HG02678 (cell line): ENCODE measurements around the gene SDK1.
"Not testable (repeated sequence)": the region's sequence is repeated elsewhere in the genome, so short reads cannot be mapped to it uniquely, and the experiment has no call there.

Source experiments
- ATAC-seq: cut with Tn5 transposase; IDR thresholded peaks from one replicate; pipeline ENCODE4 v1.9.1; 2021; ENCODE audit warnings: mild to moderate bottlenecking, moderate library complexity; ENCODE audit not compliant: unreplicated experiment

Gene SDK1

DNA sequence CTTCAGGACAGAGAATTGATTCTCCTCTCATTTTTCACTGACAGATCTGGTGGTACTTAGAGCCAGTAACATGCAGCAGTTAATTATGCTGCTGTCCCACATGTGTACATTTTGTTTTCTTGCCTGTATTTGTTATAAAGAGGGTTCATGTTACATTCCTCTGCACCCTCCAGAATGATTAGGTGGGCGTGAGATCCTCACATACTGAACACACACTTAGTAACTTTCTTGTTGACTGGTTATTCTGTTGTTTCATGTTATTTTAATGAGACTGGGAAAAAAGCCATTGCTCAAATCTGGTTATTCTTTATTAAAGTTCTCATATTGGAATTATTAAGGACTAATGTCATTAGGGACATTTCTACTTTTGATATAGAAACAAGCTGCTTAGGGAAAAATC is 409.1 kb downstream of the SDK1 start:
- ATAC-seq = no peak

DNA sequence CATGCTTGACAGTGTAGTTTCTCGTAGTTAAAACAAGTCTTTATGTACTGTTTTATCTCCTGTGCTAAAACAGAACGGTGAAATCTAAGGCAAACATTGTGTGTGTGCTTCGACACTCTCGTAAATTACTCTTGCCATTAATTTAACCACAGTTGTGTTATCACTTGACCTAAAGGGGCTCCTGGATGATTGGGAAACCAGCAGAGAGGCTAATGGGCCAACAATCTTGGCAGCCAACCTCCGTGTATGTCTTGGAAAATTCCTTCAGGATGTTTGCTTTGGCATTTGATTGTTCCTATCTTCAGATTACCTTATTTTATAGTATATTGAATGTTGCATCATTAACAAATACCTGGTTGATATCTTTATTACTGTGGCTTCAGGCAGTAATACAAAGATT is 409.5 kb downstream of the SDK1 start:
- ATAC-seq = no peak

GRCh38 chr7:3712841-3713240 is 411.8 kb downstream of the SDK1 start:
- no peak for ATAC-seq

GRCh38 chr7:3721422-3721821 is 420.4 kb downstream of the SDK1 start:
- no peak for ATAC-seq

GRCh38 chr7:3722396-3722922 is 421.4 kb downstream of the SDK1 start:
- ATAC-seq = no peak

GRCh38 chr7:3725155-3726059 is 424.4 kb downstream of the SDK1 start:
- no peak for ATAC-seq

GRCh38 chr7:3730276-3730675 is 429.2 kb downstream of the SDK1 start:
- ATAC-seq = no peak

GRCh38 chr7:3732395-3733005 is 431.4 kb downstream of the SDK1 start:
- no peak for ATAC-seq

DNA sequence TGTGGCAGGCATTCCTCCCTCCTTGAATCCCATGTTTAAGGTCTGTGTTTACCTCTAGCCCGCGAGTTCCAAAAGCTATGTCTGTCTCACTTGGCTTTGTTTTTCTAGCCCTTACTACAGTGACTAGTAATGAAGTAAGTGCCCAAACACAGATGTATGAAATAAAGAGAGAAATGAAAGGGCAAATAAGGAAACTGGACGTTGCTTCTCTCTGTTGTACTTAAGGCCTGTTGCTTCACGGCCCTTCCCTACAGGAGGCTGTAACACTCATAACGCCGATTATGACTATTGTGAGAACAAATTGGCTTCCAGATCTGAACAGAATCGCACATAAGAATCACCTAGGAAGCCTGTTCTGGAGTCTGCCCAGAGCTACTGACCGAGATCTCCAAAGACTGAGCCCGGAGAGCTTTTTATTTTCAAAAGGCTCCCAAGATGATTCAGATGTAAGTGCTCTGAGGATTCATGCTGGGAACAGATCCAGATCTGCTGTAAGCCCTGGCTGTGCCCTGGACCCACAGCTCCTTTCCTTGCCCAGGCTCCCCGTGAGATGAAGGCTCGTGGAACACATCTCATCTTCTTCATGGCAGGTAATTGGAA is 432.6 kb downstream of the SDK1 start:
- ATAC-seq = no peak

DNA sequence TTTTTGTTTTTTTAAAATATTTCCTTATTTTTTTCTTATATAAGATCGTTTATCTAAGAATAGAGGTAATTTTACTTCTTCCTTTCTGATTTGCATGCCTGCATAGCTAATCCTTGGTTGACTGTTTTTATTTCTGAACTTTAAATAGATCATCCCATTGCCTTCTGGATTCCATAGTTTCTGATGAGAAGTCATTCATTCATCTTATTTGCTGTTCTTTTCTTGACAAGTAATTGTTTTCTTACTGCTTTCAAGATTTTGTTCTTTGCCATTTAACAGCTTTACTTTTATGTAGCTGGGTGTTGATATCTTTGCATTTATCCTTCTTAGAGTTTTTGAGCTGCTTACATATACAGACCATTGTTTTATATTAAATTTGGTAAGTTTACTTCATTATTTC is 437.9 kb downstream of the SDK1 start:
- no peak for ATAC-seq

DNA sequence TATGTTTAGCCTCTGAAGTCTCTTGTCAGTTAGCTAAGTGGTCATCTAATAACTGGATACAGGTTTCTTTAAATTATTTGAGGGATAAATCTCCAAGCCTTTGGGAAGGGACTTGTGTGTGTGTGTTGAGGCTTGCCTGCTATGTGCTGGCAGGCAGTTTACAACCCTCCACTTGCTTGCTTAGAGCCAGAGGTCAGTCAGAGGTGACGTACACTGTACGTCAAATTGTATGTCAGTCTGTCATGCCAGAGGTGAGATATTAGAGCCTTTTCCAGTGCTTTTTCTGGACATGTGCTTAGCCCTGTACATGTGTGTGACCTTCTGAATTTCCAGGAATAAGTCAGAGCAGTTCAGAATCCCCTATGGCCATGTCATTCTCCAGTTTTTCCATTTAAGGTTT is 438.9 kb downstream of the SDK1 start:
- no peak for ATAC-seq

GRCh38 chr7:3747467-3747866 is 446.4 kb downstream of the SDK1 start:
- no peak for ATAC-seq

DNA sequence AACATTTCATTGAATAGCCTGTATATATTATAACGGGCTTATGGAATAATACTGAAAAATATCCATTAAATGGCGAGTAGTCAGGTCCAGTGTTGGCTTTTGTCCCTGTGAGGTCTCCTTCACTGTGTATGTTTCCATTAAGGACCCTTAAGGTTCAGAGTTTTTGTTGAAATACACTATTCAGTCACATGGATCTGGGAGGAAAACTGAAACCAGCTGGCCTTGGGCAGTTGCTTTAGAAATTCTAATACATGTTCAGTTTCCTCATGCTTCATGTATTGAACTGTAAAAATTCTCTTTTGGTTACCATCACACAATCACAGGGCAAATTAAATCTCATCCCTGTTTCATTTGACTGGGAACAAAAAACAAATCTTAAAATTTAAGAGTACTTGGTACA is 447.3 kb downstream of the SDK1 start:
- ATAC-seq = no peak

DNA sequence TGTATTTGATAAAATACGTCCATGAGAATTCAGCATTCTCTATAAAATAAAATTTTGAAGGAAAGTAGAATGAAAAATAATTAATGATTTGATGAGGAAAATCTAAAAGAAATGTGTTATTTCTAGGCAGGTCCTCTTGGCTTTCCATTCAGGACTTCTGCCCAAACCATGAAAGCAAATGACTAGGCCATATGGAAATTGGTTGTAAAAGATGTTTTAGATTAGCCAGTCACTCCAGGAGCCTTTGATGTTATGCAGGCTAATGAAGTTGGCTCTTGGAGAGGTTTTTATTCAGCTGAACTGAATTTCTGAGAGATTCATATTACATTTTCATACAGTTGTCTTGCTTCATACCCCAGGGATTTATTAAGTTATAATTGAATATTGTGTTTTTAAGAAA is 452.8 kb downstream of the SDK1 start:
- ATAC-seq = no peak

- no peak for ATAC-seq
These were observed 453.7 kb downstream of the SDK1 start for GRCh38 chr7:3754493-3755341.

- ATAC-seq = not testable (repeated sequence)
These were observed 454.9 kb downstream of the SDK1 start for GRCh38 chr7:3755778-3756453.

DNA sequence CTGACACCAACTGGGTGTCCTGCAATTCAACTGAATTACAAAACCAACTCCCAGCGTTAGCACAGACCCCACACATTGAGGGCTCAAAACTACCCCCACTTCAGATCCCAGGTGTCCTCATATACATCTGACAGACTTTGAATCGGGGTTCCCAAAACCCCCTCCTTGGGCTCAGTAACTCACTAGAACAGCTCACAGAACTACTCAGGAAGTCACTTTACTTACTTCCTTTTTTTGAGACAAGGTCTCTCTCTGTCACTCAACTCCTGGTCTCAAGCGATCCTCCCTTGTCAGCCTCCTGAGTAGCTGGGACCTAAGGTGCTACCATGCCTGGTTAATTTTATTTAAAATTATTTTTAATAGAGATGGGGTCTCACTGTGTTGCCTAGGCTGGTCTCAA is 456.0 kb downstream of the SDK1 start:
- ATAC-seq = no peak

DNA sequence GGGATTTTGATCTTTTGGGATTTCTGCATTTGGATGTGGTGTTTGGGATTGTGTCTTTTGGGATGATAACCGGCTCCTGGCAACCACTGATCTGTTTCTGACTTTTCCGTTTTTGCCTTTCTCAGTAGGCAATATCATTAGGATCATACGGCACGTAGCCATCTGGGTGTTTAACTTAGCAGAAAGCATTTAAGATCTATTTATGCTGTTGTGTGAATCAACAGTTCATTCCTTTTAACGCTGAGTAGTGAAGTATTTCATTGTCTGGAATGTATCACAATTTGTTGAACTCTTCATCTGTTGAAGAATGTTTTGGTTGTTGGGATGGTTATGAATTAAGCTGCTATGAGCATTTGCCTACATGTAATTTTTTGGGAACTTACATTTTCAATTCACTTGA is 459.6 kb downstream of the SDK1 start:
- ATAC-seq = no peak

DNA sequence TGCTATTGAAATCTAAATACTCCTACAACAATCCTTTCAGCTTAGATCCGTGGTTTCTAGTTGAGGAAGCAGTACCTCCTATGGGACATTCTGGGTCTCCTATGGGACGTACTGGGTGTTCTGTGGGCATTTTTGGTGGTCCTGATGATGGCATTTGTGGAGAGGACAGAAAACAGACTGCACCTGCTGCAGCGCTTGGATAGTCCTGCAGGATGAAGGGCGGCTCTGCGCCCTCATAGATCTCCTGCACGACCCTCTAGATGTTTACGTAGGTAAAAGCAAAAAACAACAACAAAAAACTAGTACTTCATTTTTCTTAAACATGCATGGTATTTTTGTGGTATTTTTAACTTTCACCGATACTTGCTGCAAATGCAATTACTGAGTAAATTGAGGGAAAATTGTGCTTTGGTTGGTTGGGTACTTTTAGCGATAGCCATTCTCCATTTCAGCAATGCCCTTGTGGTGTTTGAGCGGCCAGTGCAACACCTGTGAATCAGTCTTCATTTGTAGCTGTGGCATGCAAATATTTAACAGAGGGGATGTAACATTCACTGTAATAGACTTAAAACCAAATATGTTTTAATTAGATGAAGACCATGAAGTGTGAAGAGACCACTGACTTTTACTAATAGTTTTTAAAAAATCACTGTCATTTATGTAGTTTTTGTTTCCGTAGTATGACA is 461.2 kb downstream of the SDK1 start:
- ATAC-seq = no peak
